Measurements from ENCODE around the gene OR10H1.

DNA sequence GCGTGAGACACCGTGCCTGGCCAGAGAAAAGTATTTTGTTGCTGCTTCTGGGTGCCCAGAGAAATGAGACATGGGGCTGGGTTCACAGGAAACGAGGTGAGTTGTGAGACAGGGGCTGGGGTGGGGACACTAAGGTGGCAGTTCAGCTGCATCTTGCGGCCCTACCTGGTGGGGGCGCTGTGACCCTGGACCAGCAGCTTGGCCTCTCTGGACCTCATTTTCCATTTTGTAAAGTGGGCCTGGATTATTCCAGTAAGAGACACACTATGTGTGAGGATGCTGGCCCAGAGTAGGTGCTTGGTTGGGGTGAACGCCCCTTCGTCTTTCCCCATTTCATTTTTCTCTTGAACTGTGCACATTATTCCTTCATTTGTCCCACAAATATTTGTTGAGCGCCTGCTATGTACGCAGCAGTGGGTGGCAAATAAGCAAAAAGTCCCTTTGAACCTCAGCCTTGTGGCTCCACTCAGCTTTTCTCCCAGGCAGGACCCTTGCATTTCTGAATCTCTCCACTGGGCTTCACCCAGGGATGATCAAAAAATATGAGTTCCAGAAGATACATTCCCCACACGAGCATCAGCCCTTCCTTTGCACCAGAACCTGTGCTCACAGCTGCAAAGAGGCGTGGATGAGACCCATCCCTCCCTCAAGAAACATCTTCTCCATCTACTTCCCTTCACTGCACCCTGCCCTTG lies 26.6 kb upstream of the OR10H1 start:
- TF ChIP-seq, protein P1, sequence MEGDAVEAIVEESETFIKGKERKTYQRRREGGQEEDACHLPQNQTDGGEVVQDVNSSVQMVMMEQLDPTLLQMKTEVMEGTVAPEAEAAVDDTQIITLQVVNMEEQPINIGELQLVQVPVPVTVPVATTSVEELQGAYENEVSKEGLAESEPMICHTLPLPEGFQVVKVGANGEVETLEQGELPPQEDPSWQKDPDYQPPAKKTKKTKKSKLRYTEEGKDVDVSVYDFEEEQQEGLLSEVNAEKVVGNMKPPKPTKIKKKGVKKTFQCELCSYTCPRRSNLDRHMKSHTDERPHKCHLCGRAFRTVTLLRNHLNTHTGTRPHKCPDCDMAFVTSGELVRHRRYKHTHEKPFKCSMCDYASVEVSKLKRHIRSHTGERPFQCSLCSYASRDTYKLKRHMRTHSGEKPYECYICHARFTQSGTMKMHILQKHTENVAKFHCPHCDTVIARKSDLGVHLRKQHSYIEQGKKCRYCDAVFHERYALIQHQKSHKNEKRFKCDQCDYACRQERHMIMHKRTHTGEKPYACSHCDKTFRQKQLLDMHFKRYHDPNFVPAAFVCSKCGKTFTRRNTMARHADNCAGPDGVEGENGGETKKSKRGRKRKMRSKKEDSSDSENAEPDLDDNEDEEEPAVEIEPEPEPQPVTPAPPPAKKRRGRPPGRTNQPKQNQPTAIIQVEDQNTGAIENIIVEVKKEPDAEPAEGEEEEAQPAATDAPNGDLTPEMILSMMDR (IDR thresholded peaks at IDR 0.05), result no peak
- no peak for TF ChIP-seq POLR2A (IDR thresholded peaks at IDR 0.05)
